Measurements from ENCODE around the gene DCST2.

The DCST2 gene

DNA sequence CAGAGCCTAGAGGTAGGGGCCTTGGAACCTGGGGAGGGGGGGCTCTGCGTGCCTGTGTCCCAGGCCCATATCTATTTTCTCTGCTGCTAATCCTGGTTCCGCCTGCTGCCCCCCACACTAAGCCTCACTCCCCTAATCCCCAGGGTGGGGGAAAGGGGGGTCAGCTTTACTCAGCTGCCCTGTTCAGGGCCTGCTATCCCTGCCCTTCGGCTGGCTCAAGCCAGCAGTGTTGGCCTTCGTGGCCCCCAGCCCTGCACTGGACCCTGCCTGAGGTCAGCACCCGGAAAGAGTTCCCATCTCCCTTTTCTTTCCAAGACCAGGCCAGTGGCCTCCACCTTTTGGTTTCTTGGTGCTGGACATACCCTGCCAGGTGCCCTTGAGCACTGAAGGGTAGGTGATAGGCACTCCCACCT is 22.6 kb downstream of the DCST2 start:
- peaks cover 4% of the 10 kb centered on the region; the same call in 1 of the 2 replicates for H3K4me1 ChIP-seq

DNA sequence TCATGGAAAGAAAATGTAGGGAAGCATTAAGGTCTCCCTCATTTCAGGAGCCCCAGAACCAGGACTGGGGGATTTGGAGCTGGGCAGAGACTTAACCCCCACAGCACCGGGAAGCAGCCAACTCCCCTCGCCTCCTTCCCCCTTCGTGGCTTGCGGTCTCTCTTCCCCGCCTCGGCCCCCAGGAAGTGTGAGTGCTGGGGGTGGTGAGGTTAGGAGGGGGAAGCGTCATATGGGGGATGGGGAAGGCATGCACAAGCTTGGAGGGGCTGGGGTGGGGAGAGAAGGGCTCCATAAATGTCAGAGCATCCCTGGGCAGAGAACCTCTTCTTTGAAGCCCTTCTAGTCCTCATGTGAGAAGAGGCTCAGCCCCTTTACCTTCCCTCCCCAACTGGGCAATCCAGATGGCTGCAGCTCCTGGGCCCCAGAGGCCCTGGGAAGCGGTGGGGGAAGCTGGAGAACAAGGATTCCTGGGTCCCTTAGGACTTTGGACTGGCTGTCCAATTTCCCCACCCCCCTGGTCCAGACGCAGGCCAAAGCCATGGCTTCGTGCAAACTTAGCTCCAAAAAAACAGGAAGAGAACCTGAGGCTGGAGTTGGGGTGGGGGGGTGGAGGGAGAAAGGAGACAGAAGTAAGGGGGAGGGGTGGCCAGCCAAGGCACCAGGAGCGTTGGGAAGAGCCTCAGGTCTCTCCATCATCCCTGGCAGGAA is 23.2 kb downstream of the DCST2 start:
- DNase-seq (ENCODE audit: low spot score in 2 of 2), result no peak
- in situ Hi-C loops (cut with MboI; ENCODE audit: low sequenced_read_pairs), result no loop called here
- no peaks in the 10 kb centered on the region for H3K9me3 ChIP-seq
- H3K4me3 ChIP-seq, result no peak overlapping the region
- H3K27me3 ChIP-seq (ENCODE audit: low read depth), result no peaks in the 10 kb centered on the region
- peaks cover 15% of the 10 kb centered on the region; the same call in 1 of the 2 replicates for H3K36me3 ChIP-seq (replicated peaks)
- peaks cover 4% of the 10 kb centered on the region; the same call in 1 of the 2 replicates for H3K4me1 ChIP-seq

More for the DNA sequence above, 22.6 kb downstream of the DCST2 start:
- H3K4me3 ChIP-seq, result no peak overlapping the region
- in situ Hi-C loops (cut with MboI; ENCODE audit: low sequenced_read_pairs), result no loop called here
- H3K27me3 ChIP-seq (ENCODE audit: low read depth), result no peaks in the 10 kb centered on the region
- DNase-seq (ENCODE audit: low spot score in 2 of 2), result no peak
- peaks cover 20% of the 10 kb centered on the region; the same call in 1 of the 2 replicates for H3K36me3 ChIP-seq (replicated peaks)
- no peaks in the 10 kb centered on the region for H3K9me3 ChIP-seq

DNA sequence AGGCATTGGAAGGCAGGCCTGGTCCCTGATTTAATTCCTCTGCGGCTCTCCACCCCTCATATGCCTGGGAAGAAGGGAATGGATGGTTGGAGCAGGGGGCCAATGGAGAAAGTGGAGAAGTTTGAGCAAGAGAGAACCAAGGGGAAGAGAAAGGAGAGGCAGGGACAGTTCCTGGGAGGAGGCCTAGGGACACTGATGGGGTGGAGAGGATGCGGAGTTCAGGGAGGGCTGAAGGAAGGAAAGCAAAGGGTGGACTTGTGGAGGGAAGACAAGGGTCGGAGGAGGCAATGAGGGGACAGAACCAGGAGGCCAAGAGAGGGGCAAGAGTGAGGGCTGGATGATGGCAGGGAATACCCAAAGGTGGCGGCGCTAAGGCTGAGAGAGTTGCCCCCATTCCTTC is 23.8 kb downstream of the DCST2 start:
- no peak overlapping the region for H3K4me3 ChIP-seq
- DNase-seq (ENCODE audit: low spot score in 2 of 2), result no peak
- peaks cover 4% of the 10 kb centered on the region for H3K4me1 ChIP-seq
- no peaks in the 10 kb centered on the region for H3K27me3 ChIP-seq (ENCODE audit: low read depth)
- no peaks in the 10 kb centered on the region for H3K9me3 ChIP-seq
- H3K36me3 ChIP-seq (replicated peaks), result peaks cover 9% of the 10 kb centered on the region; the same call in 1 of the 2 replicates
- in situ Hi-C loops (cut with MboI; ENCODE audit: low sequenced_read_pairs), result no loop called here

DNA sequence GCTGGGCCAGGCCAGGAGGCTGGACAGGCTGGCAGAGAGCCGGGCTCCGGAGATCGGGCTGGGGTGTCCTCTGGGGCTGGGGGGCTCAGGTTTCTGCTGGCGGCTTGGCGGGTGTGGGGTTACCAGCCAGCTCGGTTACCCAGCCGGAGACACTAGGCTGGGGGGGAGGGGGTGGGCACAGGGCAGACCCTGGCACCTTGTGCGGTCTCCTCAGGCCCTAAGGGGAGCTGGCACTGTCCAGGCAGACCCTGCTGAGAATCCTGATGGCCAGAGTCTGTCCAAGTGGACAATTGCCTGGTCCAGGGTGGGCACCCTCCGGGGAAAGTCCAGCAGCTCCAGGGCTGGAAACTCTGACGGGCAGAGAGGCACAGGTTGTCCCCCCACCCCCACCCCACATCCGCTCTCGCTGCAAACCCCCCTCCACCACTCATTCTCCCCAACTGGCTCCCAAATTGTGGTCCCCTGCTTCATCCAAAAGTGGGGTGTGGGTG is 24.3 kb downstream of the DCST2 start:
- in situ Hi-C loops (cut with MboI; ENCODE audit: low sequenced_read_pairs), result no loop called here
- Histone ChIP-seq H3K27me3 (ENCODE audit: low read depth) (no peaks in the 10 kb centered on the region), H3K4me3 (no peak overlapping the region), H3K9me3 (no peaks in the 10 kb centered on the region), H3K36me3 (replicated peaks) (peaks cover 5% of the 10 kb centered on the region), H3K4me1 (peaks cover 7% of the 10 kb centered on the region)
- DNase-seq (ENCODE audit: low spot score in 2 of 2), result no peak

DNA sequence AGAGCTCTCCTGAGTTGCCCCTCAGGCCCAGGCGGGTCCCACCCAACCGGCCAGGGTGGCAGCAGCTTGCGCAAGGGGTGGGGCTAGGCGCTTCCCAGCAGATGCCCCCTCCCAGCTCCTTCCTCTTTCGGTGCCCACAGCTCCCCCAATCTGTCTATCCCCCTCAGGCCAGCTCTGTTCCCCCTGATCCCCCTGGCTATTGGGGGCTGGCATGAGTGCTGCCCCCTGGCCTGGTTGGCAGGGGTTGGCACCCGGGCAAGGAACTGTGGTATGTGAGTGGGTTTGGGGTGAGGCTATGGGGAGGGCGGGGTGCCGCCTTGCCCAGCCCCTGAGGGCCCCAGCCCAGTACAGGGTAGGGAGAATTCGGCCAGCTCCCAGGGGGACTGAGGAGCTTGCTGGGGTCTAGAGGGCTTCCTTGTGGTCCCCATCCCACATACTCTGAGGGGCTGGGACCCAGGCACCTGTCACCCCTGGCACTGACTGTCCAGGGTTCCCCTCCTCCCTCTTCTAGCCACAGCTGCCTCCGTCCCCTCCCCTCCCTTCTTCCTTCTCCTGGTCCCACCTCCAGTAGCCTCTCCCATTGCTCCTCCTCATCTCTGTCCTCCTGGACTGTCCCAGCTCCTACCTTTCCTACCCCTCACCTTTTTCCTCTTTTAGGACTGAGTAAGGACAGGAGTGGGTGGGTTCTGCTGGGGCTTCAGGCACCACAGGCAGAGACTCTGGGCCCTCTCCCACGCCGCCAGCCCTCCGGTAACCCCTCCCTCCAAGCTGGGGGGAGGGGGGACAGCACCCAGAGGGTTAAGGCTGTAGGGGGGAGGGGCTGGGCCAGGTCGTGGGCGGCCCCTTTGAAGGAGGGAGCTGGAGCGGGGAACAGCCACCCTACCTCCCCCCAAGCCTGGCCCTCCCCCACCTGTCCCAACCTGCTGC is 25.3 kb downstream of the DCST2 start:
- Histone ChIP-seq H3K36me3 (replicated peaks) (no peaks in the 10 kb centered on the region; the same call in 1 of the 2 replicates), H3K4me1 (peaks cover 9% of the 10 kb centered on the region), H3K4me3 (no peak overlapping the region), H3K27me3 (ENCODE audit: low read depth) (no peaks in the 10 kb centered on the region), H3K9me3 (no peaks in the 10 kb centered on the region)
- in situ Hi-C loops (cut with MboI; ENCODE audit: low sequenced_read_pairs), result no loop called here
- DNase-seq (ENCODE audit: low spot score in 2 of 2), result no peak

DNA sequence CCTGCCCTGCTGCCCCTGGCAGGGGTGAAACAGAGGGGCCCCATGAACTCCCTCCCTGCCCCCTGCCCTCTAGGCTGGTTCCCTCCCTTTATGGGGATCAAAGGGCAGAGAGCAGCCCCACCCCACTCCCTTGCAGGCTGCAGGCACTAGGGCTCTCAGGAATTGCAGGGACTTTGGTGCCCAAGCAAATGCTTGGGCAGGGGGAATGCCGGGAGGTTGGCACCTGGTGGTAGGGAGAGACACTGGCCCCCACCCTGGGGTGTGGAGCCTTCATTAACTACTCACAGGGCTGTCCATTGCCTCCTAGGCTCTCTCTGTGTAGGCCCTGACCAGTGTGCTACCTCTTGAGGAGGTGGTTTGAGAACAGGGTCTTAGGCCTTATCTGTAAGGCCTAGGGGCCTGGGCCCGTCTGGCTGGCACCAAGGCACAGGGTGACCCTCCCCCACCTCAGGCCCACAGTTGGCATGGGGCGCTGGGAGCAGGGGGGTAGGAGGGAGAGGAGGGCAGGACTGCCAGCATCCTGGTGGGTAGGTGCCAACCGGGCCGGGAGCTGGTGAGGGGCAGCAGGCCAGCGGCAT is 26.2 kb downstream of the DCST2 start:
- no peak overlapping the region for H3K4me3 ChIP-seq
- no peak for DNase-seq (ENCODE audit: low spot score in 2 of 2)
- no peaks in the 10 kb centered on the region for H3K27me3 ChIP-seq (ENCODE audit: low read depth)
- no peaks in the 10 kb centered on the region; the same call in 1 of the 2 replicates for H3K36me3 ChIP-seq (replicated peaks)
- H3K4me1 ChIP-seq, result peaks cover 9% of the 10 kb centered on the region
- no peaks in the 10 kb centered on the region for H3K9me3 ChIP-seq
- in situ Hi-C loops (cut with MboI; ENCODE audit: low sequenced_read_pairs), result no loop called here

DNA sequence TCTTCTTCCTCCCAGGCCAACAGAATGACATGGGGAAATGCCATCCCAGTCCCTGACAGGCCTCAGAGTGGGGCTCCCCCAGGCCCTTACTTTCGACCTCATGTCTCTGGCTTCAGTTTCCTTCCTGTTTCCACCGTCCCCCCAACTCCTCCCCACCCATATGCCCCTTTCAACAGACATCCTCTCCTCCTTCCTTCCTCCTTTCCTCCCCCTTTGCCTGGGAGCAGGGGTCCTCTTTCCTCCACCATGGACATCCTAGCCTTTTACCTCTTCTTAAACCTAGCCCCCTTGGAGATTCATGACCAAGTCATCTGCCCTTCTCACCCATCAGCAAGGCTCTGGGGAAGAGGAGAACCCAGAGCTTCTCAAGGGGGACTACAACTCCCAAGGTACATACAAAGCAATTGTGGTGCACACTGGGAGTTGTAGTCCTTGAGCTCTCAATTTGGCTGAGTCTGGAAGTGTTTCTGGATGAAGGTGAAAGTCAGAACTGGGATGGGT is 26.9 kb downstream of the DCST2 start:
- Histone ChIP-seq H3K36me3 (replicated peaks) (no peaks in the 10 kb centered on the region; the same call in 1 of the 2 replicates), H3K27me3 (ENCODE audit: low read depth) (no peaks in the 10 kb centered on the region), H3K4me1 (peaks cover 6% of the 10 kb centered on the region), H3K4me3 (no peak overlapping the region), H3K9me3 (no peaks in the 10 kb centered on the region)
- DNase-seq (ENCODE audit: low spot score in 2 of 2), result peak in 1 of 2 experiments; percentile 29
- in situ Hi-C loops (cut with MboI; ENCODE audit: low sequenced_read_pairs), result no loop called here

DNA sequence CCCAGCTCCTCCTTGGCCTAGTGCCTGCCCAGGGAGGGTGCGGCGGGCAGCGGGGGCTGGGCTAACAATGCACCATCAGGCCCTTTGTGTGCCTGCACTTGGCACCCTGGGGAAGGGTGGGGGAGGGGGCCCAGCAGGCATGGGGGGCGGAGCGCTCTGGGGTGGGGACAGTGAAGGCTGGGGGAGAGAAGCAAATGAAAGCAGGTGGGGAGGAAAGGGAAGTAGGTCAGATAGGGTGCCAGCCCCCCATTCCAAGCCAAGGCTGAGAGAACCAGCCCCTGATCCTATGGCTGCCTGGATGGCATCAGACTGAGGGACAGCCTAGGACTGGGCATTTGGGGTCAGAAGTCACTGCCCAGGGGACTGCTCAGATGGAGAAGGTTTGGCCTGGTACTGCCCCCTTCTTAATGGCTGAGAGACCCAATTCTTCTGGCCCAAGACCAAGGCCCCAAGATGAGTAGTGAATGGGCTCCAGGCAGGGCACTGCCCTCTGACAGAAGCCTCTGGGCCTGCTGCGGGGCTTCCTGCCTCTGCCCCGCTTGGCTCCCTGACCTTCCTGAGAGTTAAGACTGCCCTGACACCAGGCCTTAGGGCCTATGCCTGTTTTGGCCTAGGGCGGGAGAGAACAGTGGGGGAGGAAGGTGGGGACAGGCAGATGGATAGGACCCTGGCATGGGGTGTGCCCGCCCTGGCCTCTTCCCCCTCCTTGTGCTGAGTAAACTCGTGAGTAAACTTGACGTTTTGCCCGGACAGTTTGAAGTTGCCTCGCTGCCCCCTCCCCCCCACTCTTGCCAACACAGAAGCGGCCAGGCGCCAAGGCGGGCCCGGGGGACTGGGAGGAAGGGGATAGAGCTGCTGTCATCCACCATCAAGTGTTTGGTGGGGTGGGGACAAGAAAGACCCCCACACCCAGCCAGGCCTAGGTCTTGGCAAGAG is 28.2 kb downstream of the DCST2 start:
- in situ Hi-C loops (cut with MboI; ENCODE audit: low sequenced_read_pairs), result no loop called here
- no peak for DNase-seq (ENCODE audit: low spot score in 2 of 2)
- H3K4me1 ChIP-seq, result peaks cover 7% of the 10 kb centered on the region
- no peak overlapping the region for H3K4me3 ChIP-seq
- no peaks in the 10 kb centered on the region; the same call in 1 of the 2 replicates for H3K36me3 ChIP-seq (replicated peaks)
- H3K27me3 ChIP-seq (ENCODE audit: low read depth), result no peaks in the 10 kb centered on the region
- H3K9me3 ChIP-seq, result no peaks in the 10 kb centered on the region

DNA sequence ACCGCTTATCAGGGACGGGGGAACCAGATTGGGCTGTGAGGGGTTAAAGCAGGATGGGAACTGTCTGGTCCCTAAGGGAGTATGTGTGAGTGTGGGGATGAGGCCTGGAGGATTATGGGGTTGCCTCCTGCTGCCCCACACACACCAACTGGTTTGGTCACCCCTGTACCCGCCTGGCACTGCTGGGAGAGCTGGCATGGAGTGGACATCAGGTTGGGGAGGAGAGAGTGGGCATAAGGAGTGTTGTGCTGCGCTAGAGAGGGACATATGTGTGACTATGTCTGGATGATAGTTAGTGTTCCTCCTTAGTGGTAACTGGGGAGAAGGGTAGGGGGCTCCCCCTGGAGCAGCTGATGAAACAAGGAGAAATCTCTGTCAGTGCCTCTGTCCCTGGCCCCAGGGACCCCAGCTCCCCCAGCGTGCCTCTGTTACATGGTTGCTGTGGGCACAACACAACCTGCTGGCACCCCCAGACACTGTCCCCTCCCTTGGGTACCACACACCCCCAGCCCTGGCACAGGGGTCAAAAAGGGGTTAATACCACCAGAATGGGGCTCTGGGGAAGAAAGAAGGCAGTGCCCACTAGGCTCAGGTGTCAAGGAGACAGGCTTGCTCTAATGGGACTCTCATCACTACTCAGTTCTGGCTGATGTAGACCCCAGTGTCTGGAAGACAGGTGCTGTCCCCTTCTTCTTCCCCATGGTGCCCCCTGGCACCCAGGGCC is 29.1 kb downstream of the DCST2 start:
- H3K27me3 ChIP-seq (ENCODE audit: low read depth), result no peaks in the 10 kb centered on the region
- DNase-seq (ENCODE audit: low spot score in 2 of 2), result no peak
- peak overlapping the region; percentile 77 for H3K4me3 ChIP-seq
- in situ Hi-C loops (cut with MboI; ENCODE audit: low sequenced_read_pairs), result no loop called here
- H3K4me1 ChIP-seq, result peaks cover 13% of the 10 kb centered on the region
- H3K9me3 ChIP-seq, result no peaks in the 10 kb centered on the region
- no peaks in the 10 kb centered on the region; the same call in 1 of the 2 replicates for H3K36me3 ChIP-seq (replicated peaks)

DNA sequence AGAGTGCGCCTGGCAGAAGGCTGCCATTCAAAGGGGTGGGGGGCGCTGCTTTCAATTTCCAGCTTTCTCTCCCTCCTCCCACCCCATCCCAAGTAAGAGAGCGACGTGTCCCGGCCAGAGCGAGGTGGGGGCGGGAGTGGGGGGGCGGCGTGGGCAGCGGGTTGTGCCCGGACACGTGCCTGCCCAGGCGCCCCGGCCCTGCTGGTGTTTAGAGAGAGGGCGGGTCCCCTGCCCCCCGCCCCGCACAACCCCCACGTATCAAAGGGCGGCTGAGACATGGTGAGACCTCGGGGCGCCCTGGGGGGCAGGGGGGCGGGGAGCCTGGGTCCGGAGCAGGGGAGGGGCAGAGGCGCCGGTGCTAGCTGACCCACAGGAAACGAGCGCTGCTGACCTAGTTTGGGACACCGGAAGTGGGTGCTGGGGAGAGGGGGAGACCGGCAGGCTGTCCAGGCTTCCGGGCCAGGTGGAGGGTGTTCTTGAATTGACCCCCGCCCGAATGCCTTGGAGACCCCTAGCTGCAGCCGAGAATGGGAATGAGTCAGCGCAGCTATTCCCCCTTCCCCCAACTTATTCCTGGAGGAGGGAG is 29.7 kb downstream of the DCST2 start:
- H3K9me3 ChIP-seq, result no peaks in the 10 kb centered on the region
- H3K4me3 ChIP-seq, result peak overlapping the region; percentile 77
- in situ Hi-C loops (cut with MboI; ENCODE audit: low sequenced_read_pairs), result no loop called here
- H3K36me3 ChIP-seq (replicated peaks), result no peaks in the 10 kb centered on the region; the same call in 1 of the 2 replicates
- no peaks in the 10 kb centered on the region for H3K27me3 ChIP-seq (ENCODE audit: low read depth)
- peak; percentile 33 to 72 for DNase-seq (ENCODE audit: low spot score in 2 of 2)
- H3K4me1 ChIP-seq, result peaks cover 18% of the 10 kb centered on the region

DNA sequence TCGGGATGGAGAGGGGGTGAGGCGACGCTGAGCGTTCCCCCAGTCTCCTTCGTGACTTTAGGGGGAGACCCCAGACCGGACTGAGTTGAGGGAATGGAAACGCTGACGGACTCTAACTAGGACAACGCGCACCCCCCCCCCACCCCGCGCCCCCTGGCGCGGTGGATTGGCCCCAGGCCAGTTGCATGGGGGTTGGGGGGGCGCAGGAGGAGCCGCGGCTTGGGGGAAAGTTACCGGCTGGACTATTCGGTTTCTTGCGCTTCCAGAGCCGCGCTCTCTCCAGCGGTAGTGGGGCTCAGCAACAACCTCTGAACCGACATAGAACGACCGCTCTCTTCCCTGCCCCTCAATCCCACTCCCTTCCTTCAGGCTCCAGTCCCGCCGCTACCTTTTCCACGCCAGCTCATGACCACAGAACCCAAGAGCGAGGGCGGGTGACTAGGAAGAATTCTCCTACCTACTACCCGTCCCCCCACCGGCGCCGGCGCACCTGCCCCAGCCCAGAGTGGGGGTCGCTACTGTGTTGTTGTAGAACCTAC is 30.3 kb downstream of the DCST2 start:
- no peaks in the 10 kb centered on the region for H3K9me3 ChIP-seq
- H3K27me3 ChIP-seq (ENCODE audit: low read depth), result no peaks in the 10 kb centered on the region
- in situ Hi-C loops (cut with MboI; ENCODE audit: low sequenced_read_pairs), result no loop called here
- peak in 1 of 2 experiments; percentile 52 for DNase-seq (ENCODE audit: low spot score in 2 of 2)
- peaks cover 20% of the 10 kb centered on the region for H3K4me1 ChIP-seq
- no peaks in the 10 kb centered on the region; the same call in 1 of the 2 replicates for H3K36me3 ChIP-seq (replicated peaks)
- H3K4me3 ChIP-seq, result peak overlapping the region; percentile 77

All from HAP-1 (cell line).